Breast epithelium (tissue), 4 donors: Measurements from ENCODE around the gene FHIT. TPM values are rescaled to one million over a fixed set of nuclear protein-coding genes. Genes with fewer than 3 reads are reported as not detected.
"Not testable (repeated sequence)": the region's sequence is repeated elsewhere in the genome, so short reads cannot be mapped to it uniquely, and the experiment has no call there.

Source experiments
- DNase-seq, 2 donors: peaks; one replicate each; pipeline ENCODE4 v3.0.0-alpha.2; 2019; ENCODE audit warnings: low spot score in 2 of 2
- H3K27ac ChIP-seq, 2 donors: fragments of 200-600 bp; sonication (generic) in 1 of 2; one replicate each; pipeline ENCODE4 v1.5.1; 2016 to 2019; ENCODE audit warnings: mild to moderate bottlenecking in 1 of 2
- H3K27me3 ChIP-seq, 2 donors: fragments of 200-600 bp; sonication (generic) in 1 of 2; one replicate each; pipeline versions ENCODE4 v1.5.1 to v1.6.0; 2017 to 2019; ENCODE audit warnings: control low read depth in 1 of 2, mild to moderate bottlenecking in 1 of 2
- H3K36me3 ChIP-seq: fragments of 200-600 bp; one replicate; pipeline ENCODE4 v1.5.1; 2019
- H3K4me1 ChIP-seq, 2 donors: fragments of 200-600 bp; sonication (generic); one replicate each; pipeline ENCODE4 v1.5.1; 2016 to 2019; ENCODE audit warnings: control low read depth in 1 of 2
- H3K4me3 ChIP-seq, 3 donors: fragments of 200-600 bp; sonication (generic); 1 replicate in 2 of 3; 2 replicates in 1 of 3; pipeline ENCODE4 v1.5.1; 2016 to 2019; ENCODE audit warnings: mild to moderate bottlenecking in 3 of 3, moderate library complexity in 2 of 3
- H3K9me3 ChIP-seq, 2 donors: fragments of 200-600 bp; sonication (generic) in 1 of 2; one replicate each; pipeline ENCODE4 v1.5.1; 2016 to 2019; ENCODE audit warnings: control low read depth in 1 of 2
- CTCF ChIP-seq, 3 donors: fragments of 450-650 bp; IDR thresholded peaks; one replicate each; pipeline ENCODE4 v1.5.1; 2016 to 2017; ENCODE audit warnings: antibody characterized with exemption in 3 of 3, mild to moderate bottlenecking in 3 of 3, moderate library complexity in 3 of 3
- POLR2A ChIP-seq: fragments of 450-650 bp; IDR thresholded peaks from one replicate; pipeline ENCODE4 v1.6.1; 2016; ENCODE audit warnings: antibody characterized with exemption, mild to moderate bottlenecking, moderate library complexity
- POLR2AphosphoS5 ChIP-seq, 3 donors: sonication (generic); formaldehyde crosslinking; IDR thresholded peaks; one replicate each; pipeline ENCODE4 v1.6.1; 2017; ENCODE audit warnings: antibody characterized with exemption in 3 of 3
- intact Hi-C: fragments of 100-400 bp; cut with DNase I; formaldehyde crosslinking; loops from one replicate; pipeline ENCODE4 v1.15.1; 2023; ENCODE audit warnings: low total_unique reads
- total RNA-seq, 3 donors: library from RNA; depleted of rRNA; stranded (reverse); fragments of >200 nt; gene quantifications; one replicate each; pipeline ENCODE4 v1.1.0, GENCODE V29; 2016

Gene FHIT
- total RNA-seq, 3 donors from 2014 or later, result 9.0 to 19.2 (median 17.7) TPM

GRCh38 chr3:61051666-61052065 is 199.6 kb downstream of the FHIT start:
- TF ChIP-seq CTCF (IDR thresholded peaks at IDR 0.05), result no peak
- TF ChIP-seq POLR2A, result no peak
- no peak for TF ChIP-seq POLR2AphosphoS5 (IDR thresholded peaks at IDR 0.05)
- Histone ChIP-seq H3K4me3 (no peak overlapping the region), H3K9me3 (no peaks in the 10 kb centered on the region), H3K36me3 (no peaks in the 10 kb centered on the region), H3K27ac (no peak overlapping the region), H3K4me1 (no peaks in the 10 kb centered on the region), H3K27me3 (no peaks in the 10 kb centered on the region)
- intact Hi-C loops, result no loop called here
- DNase-seq, result no peak

GRCh38 chr3:61045169-61045568 is 206.1 kb downstream of the FHIT start:
- H3K27me3 ChIP-seq, H3K36me3 ChIP-seq, H3K27ac ChIP-seq, intact Hi-C loops, DNase-seq, H3K4me3 ChIP-seq, H3K4me1 ChIP-seq: not testable (repeated sequence)
- H3K9me3 ChIP-seq, result peaks cover 10 to 17% of the 10 kb centered on the region in 2 donors

DNA sequence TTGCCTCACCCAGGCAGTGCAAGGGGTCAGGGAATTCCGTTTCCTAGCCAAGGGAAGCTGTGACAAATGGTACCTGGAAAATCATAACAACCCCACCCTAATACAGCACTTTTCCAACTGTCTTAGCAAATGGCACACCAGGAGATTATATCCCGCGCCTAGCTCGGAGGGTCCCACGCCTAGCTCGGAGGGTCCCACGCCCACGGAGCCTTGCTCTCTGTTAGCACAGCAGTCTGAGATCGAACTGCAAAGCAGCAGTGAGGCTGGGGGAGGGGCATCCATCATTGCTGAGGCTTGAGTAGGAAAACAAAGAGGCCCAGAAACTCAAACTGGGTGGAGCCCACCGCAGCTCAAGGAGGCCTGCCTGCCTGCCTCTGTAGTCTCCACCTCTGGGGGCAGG is 208.1 kb downstream of the FHIT start:
- peaks cover 10 to 17% of the 10 kb centered on the region in 2 donors for H3K9me3 ChIP-seq
- no peak overlapping the region for H3K4me3 ChIP-seq
- H3K27ac ChIP-seq, result no peak overlapping the region
- no peaks in the 10 kb centered on the region for H3K36me3 ChIP-seq
- intact Hi-C loops, result no loop called here
- H3K4me1 ChIP-seq, result no peaks in the 10 kb centered on the region
- no peak for TF ChIP-seq POLR2AphosphoS5 (IDR thresholded peaks at IDR 0.05)
- no peak for TF ChIP-seq CTCF (IDR thresholded peaks at IDR 0.05)
- TF ChIP-seq POLR2A, result no peak
- H3K27me3 ChIP-seq, result no peaks in the 10 kb centered on the region
- no peak for DNase-seq

DNA sequence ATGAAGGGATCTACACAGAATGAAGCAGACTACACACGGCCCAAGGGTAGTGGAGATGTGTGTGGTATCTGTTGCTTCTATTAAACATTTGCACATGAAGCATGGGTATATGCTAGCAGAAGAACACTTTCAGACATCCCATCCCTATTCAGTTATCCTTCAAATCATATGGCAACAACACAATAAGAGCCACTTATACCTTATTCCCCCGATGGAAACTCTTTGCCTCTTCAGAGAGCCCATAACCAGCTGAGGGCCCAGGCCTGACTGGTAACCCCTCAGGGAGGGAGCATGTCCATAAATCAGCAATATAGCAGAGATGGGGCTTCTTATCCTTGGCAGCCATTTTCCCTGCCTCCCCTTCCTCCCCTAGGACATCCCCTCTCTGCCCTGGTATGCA is 210.6 kb downstream of the FHIT start:
- no peaks in the 10 kb centered on the region for H3K4me1 ChIP-seq
- no peak for DNase-seq
- no peak overlapping the region for H3K4me3 ChIP-seq
- no peaks in the 10 kb centered on the region for H3K27me3 ChIP-seq
- intact Hi-C loops, result no loop called here
- peaks cover 10 to 17% of the 10 kb centered on the region in 2 donors for H3K9me3 ChIP-seq
- no peak for TF ChIP-seq CTCF (IDR thresholded peaks at IDR 0.05)
- TF ChIP-seq POLR2A, result no peak
- no peak for TF ChIP-seq POLR2AphosphoS5 (IDR thresholded peaks at IDR 0.05)
- no peak overlapping the region for H3K27ac ChIP-seq
- H3K36me3 ChIP-seq, result no peaks in the 10 kb centered on the region

- Histone ChIP-seq H3K4me1 (no peaks in the 10 kb centered on the region), H3K36me3 (no peaks in the 10 kb centered on the region), H3K9me3 (peaks cover 0 to under 1% of the 10 kb centered on the region in 2 donors), H3K27me3 (no peaks in the 10 kb centered on the region), H3K4me3 (no peak overlapping the region), H3K27ac (no peak overlapping the region)
- intact Hi-C loops, result no loop called here
- TF ChIP-seq POLR2AphosphoS5 (IDR thresholded peaks at IDR 0.05) (no peak), POLR2A (no peak), CTCF (IDR thresholded peaks at IDR 0.05) (no peak)
- no peak for DNase-seq
These were observed 215.7 kb downstream of the FHIT start for GRCh38 chr3:61035573-61035972.

DNA sequence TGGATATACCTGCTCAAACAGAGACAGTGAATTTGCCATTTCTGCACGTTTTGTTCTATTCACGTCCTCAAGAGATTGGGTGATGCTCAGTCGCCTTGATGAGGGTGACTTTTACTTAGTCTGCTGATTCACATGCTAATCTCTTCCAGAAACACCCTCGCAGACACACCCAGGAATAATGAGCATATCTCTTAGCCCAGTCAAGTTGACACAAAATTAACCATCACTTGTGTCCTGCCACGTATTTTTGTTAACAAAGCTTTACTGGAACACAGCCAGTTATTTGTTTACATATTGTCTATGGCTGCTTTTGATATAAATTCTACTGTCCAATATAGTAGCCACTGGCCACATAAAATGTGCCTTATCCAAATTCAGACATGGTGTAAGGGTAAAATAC is 218.3 kb downstream of the FHIT start:
- no peaks in the 10 kb centered on the region for H3K27me3 ChIP-seq
- no peaks in the 10 kb centered on the region for H3K4me1 ChIP-seq
- DNase-seq, result no peak
- TF ChIP-seq POLR2A (no peak), CTCF (IDR thresholded peaks at IDR 0.05) (no peak), POLR2AphosphoS5 (IDR thresholded peaks at IDR 0.05) (no peak)
- no peak overlapping the region for H3K27ac ChIP-seq
- no peak overlapping the region for H3K4me3 ChIP-seq
- H3K36me3 ChIP-seq, result no peaks in the 10 kb centered on the region
- no peaks in the 10 kb centered on the region for H3K9me3 ChIP-seq
- intact Hi-C loops, result no loop called here
